GM20000 (cell line): ENCODE measurements around the gene VSTM2B.
"Not testable (repeated sequence)": the region's sequence is repeated elsewhere in the genome, so short reads cannot be mapped to it uniquely, and the experiment has no call there.

Source experiments
- DNase-seq: peaks from one replicate; pipeline ENCODE4 v3.0.0; 2012; ENCODE audit warnings: low spot score
- TF ChIP-seq, protein P1 (sequence below): IDR thresholded peaks from 2 replicates; pipeline ENCODE4 v1.5.1; 2012; ENCODE audit warnings: mild to moderate bottlenecking, control low read depth; ENCODE audit errors: extremely low read depth, missing control alignments

The VSTM2B gene

DNA sequence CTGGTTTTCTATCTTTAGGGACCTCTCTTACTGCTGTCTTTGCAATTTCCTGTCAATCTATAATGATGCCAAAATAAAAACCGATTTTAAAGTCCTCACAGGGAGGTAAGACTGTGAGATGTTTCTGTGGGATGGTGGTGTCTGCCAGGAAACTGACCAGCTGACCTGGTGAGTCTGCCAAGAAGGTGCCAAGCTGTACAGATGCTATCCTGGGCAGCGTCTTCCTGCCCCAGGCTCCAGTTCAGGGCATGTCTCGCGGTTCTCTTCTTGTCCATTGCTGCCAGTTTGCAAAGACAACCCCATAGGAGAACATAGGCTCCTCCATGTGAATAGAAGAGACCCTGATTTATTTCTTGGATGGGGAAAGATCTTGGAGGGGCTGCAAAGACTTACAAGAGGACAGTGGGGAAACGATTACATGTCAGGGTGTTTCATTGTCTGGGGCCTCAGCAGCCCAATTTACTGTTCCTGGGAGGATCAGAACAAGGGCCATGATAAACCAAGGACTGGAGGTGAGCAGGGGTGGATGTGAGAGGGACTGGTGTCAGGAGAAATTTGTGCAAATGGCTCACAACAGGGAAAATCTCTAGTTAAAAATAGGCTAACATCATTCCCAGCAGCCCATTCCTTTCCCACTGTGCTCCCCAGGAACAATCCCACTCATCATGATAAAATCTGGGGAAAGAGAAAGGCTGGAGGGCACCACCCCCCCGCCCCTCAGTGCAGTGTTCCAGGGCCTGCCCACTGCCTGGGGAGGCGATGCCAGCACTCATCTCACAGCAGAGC is 42.7 kb upstream of the VSTM2B start:
- DNase-seq = no peak
- TF ChIP-seq, protein P1, sequence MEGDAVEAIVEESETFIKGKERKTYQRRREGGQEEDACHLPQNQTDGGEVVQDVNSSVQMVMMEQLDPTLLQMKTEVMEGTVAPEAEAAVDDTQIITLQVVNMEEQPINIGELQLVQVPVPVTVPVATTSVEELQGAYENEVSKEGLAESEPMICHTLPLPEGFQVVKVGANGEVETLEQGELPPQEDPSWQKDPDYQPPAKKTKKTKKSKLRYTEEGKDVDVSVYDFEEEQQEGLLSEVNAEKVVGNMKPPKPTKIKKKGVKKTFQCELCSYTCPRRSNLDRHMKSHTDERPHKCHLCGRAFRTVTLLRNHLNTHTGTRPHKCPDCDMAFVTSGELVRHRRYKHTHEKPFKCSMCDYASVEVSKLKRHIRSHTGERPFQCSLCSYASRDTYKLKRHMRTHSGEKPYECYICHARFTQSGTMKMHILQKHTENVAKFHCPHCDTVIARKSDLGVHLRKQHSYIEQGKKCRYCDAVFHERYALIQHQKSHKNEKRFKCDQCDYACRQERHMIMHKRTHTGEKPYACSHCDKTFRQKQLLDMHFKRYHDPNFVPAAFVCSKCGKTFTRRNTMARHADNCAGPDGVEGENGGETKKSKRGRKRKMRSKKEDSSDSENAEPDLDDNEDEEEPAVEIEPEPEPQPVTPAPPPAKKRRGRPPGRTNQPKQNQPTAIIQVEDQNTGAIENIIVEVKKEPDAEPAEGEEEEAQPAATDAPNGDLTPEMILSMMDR = no peak

DNA sequence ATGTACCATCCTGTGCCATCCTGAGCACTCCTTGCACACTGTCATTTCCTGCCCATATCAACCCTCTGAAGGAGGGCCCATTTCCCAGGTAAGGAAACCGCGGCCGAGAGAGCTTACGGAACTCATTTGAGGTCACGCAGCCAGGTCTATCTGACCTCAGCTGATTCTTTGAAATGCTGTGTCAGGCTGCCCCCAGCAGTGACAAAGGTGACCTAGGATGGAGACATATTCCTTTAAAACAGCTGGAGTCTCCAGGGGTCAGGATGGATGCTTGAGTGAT is 42.2 kb upstream of the VSTM2B start:
- no peak for DNase-seq
- TF ChIP-seq, protein P1 = no peak

GRCh38 chr19:29483944-29484581 is 41.7 kb upstream of the VSTM2B start:
- TF ChIP-seq, protein P1 = no peak
- DNase-seq = no peak

DNA sequence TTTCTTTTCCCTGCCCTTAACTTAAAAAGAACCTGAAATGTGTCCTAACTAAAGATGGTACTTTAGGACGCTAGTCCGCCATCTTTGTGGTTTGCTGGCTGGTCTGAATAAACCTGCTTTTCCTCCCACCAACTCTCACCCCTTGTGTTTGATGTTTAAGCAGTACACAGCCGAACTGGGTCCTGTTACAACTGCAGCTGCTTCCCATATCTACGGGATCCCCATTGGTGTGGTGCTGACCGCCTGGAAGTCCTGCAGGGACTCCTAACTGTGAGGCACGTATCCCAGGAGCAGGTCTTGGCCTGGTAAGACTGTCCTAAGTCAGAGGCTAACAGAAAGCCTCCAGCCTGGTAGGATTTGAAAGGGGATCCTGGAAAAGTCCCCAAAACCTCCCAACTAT is 40.9 kb upstream of the VSTM2B start:
- DNase-seq = no peak
- TF ChIP-seq, protein P1 = no peak

- DNase-seq = no peak
- TF ChIP-seq, protein P1 = no peak
Measured at GRCh38 chr19:29485293-29485692, 40.5 kb upstream of the VSTM2B start.

DNA sequence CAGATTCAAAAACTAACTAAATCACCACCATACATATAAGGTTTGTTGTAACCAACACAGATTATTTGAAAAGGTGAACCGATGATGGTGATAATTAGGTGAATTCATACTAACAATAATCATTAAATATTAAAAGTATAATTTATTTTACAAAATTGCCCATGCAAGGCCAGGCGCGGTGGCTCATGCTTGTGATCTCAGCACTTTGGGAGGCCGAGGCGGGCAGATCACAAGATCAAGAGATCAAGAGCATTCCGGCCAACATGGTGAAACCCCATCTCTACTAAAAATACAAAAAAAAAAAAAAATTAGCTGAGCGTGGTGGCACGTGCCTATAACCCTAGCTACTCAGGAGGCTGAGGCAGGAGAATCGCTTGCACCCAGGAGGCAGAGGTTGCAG is 38.8 kb upstream of the VSTM2B start:
- DNase-seq = not testable (repeated sequence)

GRCh38 chr19:29487432-29487831 is 38.4 kb upstream of the VSTM2B start:
- TF ChIP-seq, protein P1 = no peak
- DNase-seq = no peak

- no peak for DNase-seq
- TF ChIP-seq, protein P1 = no peak
Measured at GRCh38 chr19:29488316-29488715, 37.5 kb upstream of the VSTM2B start.
